Adrenal gland (tissue), 12 donors: ENCODE measurements around the gene RALGAPB. TPM values are rescaled to one million over a fixed set of nuclear protein-coding genes. Genes with fewer than 3 reads are reported as not detected.

Experiments
- DNase-seq, 7 donors: peaks; one replicate each; pipeline ENCODE4 v3.0.0-alpha.2; 2019 to 2020
- H3K27ac ChIP-seq, 5 donors: fragments of 200-600 bp; sonication (generic) in 4 of 5; 1 replicate in 3 of 5; 2 replicates in 2 of 5; pipeline versions ENCODE4 v1.5.1 to v1.8.0; 2016 to 2020; ENCODE audit warnings: mild to moderate bottlenecking in 1 of 5
- H3K27me3 ChIP-seq: fragments of 200-600 bp; 2 replicates; pipeline ENCODE4 v1.8.0; 2021
- H3K36me3 ChIP-seq, 2 donors: fragments of 200-600 bp; replicated peaks in 1 of 2; 1 replicate in 1 of 2; 2 replicates in 1 of 2; pipeline versions ENCODE4 v1.5.1 to v1.8.0; 2018 to 2022
- H3K4me1 ChIP-seq, 2 donors: fragments of 200-600 bp; replicated peaks in 1 of 2; 1 replicate in 1 of 2; 2 replicates in 1 of 2; pipeline versions ENCODE4 v1.5.1 to v1.8.0; 2018 to 2021
- H3K4me3 ChIP-seq, 4 donors: fragments of 200-600 bp; sonication (generic) in 3 of 4; one replicate each; pipeline ENCODE4 v1.5.1; 2016 to 2018
- H3K9me3 ChIP-seq, 3 donors: fragments of 200-600 bp; sonication (generic) in 1 of 3; replicated peaks in 1 of 3; 1 replicate in 2 of 3; 2 replicates in 1 of 3; pipeline versions ENCODE4 v1.5.1 to v1.8.0; 2016 to 2021
- CTCF ChIP-seq, 6 experiments: fragments of 450-650 bp in 4 of 6; fragments of 200-600 bp in 2 of 6; sonication (generic) in 1 of 6; IDR thresholded peaks; 1 replicate in 5 of 6; 2 replicates in 1 of 6; pipeline versions ENCODE4 v1.5.1 to v1.8.0; 2016 to 2021; ENCODE audit warnings: antibody characterized with exemption in 6 of 6, mild to moderate bottlenecking in 2 of 6, moderate library complexity in 1 of 6
- POLR2A ChIP-seq, 2 donors: fragments of 450-650 bp; IDR thresholded peaks; one replicate each; pipeline ENCODE4 v1.6.1; 2017; ENCODE audit warnings: antibody characterized with exemption in 2 of 2, mild to moderate bottlenecking in 2 of 2, moderate library complexity in 1 of 2
- WGBS, 4 donors: extraction: QIAGEN DNeasy Blood & Tissue Kit in 2 of 4; methylation state at CpG; one replicate each; pipeline versions ENCODE4 v1.1.5 to v1.1.7; 2013 to 2017; 5-methylcytosine and 5-hydroxymethylcytosine counted together
- intact Hi-C, 2 donors: fragments of 100-400 bp; cut with DNase I; formaldehyde crosslinking; loops; one replicate each; pipeline versions ENCODE4 v1.14.1 to v1.15.0; 2022 to 2023
- polyA plus RNA-seq, 3 donors: library from polyadenylated mRNA; stranded (reverse); fragments of 200-250 nt in 2 of 3; fragments of 350-450 nt in 1 of 3; fragmentation: Illumina TruSeq in 1 of 3; extraction: RNeasy Lipid Tissue Mini Kit (QIAGEN cat#74804) in 1 of 3; gene quantifications; one replicate each; pipeline ENCODE4 v1.2.3, GENCODE V29; 2013 to 2014
- total RNA-seq, 9 donors: library from RNA; depleted of rRNA in 4 of 9; stranded (reverse); fragments of >200 nt in 4 of 9; fragments of 120-200 nt in 1 of 9; fragmentation: NEBNext Ultra II Directional in 1 of 9; extraction: Animal tissue kit (Norgen Biotek cat#: 25700) in 1 of 9; gene quantifications; one replicate each; pipeline versions ENCODE4 v1.1.0 to v1.2.4, GENCODE V29; 2013 to 2023
- donor health status: healthy with polysubstance abuse.
- donor health status: Bipolar disorder and iron deficiency.
- donor health status: DM: yes; HTN: yes; CAD: no.
- donor health status: DM: no; HTN: no; CAD: no.
- donor health status: DM: no; HTN: no; CAD: no.
- donor health status: DM: yes; HTN: yes; CAD: no.

Gene RALGAPB
- total and polyA plus RNA-seq, 12 donors, result 11.7 to 44.7 (median 31.7) TPM

GRCh38 chr20:38551056-38551626 lies 78.5 kb downstream of the RALGAPB start:
- H3K27me3 ChIP-seq, result no peaks in the 10 kb centered on the region
- intact Hi-C loops, result no loop called here
- TF ChIP-seq POLR2A (IDR thresholded peaks at IDR 0.05) (no peak), CTCF (IDR thresholded peaks at IDR 0.05) (no peak)
- DNase-seq, result no peak
- 87 to 92% (median 90%) methylated on average over 7 of the region's 7 CpGs for WGBS, 4 donors
- H3K36me3 ChIP-seq, result peaks cover 0 to 82% of the 10 kb centered on the region in 2 donors
- H3K9me3 ChIP-seq, result no peaks in the 10 kb centered on the region
- no peak overlapping the region for H3K4me3 ChIP-seq
- no peak overlapping the region for H3K27ac ChIP-seq
- no peaks in the 10 kb centered on the region for H3K4me1 ChIP-seq

- Histone ChIP-seq H3K4me1 (no peaks in the 10 kb centered on the region), H3K36me3 (peaks cover 0 to 77% of the 10 kb centered on the region in 2 donors), H3K27me3 (no peaks in the 10 kb centered on the region), H3K4me3 (no peak overlapping the region), H3K27ac (no peak overlapping the region), H3K9me3 (no peaks in the 10 kb centered on the region)
- TF ChIP-seq CTCF (IDR thresholded peaks at IDR 0.05), result no peak
- no peak for TF ChIP-seq POLR2A (IDR thresholded peaks at IDR 0.05)
- DNase-seq, result no peak
- WGBS, 4 donors, result 92 to 100% (median 97%) methylated on average over 2 of the region's 2 CpGs
- intact Hi-C loops, result no loop called here
Measured at GRCh38 chr20:38554986-38555385, 82.3 kb downstream of the RALGAPB start.

GRCh38 chr20:38555395-38555794 lies 82.8 kb downstream of the RALGAPB start:
- no peaks in the 10 kb centered on the region for H3K27me3 ChIP-seq
- no peak overlapping the region for H3K27ac ChIP-seq
- H3K36me3 ChIP-seq, result peaks cover 0 to 81% of the 10 kb centered on the region in 2 donors
- H3K4me3 ChIP-seq, result no peak overlapping the region
- H3K4me1 ChIP-seq, result no peaks in the 10 kb centered on the region
- intact Hi-C loops, result no loop called here
- DNase-seq, result no peak
- no peaks in the 10 kb centered on the region for H3K9me3 ChIP-seq
- TF ChIP-seq CTCF (IDR thresholded peaks at IDR 0.05) (no peak), POLR2A (IDR thresholded peaks at IDR 0.05) (no peak)

GRCh38 chr20:38557174-38557573 lies 84.5 kb downstream of the RALGAPB start:
- no peak for DNase-seq
- H3K4me3 ChIP-seq, result no peak overlapping the region
- H3K9me3 ChIP-seq, result no peaks in the 10 kb centered on the region
- WGBS, 4 donors, result 93 to 100% (median 98%) methylated on average over 2 of the region's 2 CpGs
- no peaks in the 10 kb centered on the region for H3K4me1 ChIP-seq
- H3K36me3 ChIP-seq, result peaks cover 0 to 66% of the 10 kb centered on the region in 2 donors
- no peak for TF ChIP-seq POLR2A (IDR thresholded peaks at IDR 0.05)
- no peak for TF ChIP-seq CTCF (IDR thresholded peaks at IDR 0.05)
- intact Hi-C loops, result no loop called here
- H3K27ac ChIP-seq, result no peak overlapping the region
- H3K27me3 ChIP-seq, result no peaks in the 10 kb centered on the region
